ENCODE data around the gene PFDN2.

PFDN2 gene

GRCh38 chr1:161082483-161082882, 35.4 kb downstream of the PFDN2 start:
- Histone ChIP-seq H3K27ac (ENCODE audit: extremely low read depth, low read depth, low read length) (no peak overlapping the region; the same call in 1 of the 2 replicates), H3K4me3 (ENCODE audit: low read depth, low read length) (no peak overlapping the region), H3K36me3 (ENCODE audit: control insufficient read depth in 2 of 2, insufficient read depth in 1 of 2, low read length in 2 of 2) (no peaks in the 10 kb centered on the region), H3K4me1 (ENCODE audit: control insufficient read depth, insufficient read depth, low read length) (no peaks in the 10 kb centered on the region; the same call in 1 of the 2 replicates), H3K9me3 (ENCODE audit: control insufficient read depth, insufficient read depth, low read depth, low read length) (no peaks in the 10 kb centered on the region)
- CTCF ChIA-PET: interaction anchor here (0.8 to 2.0 kb wide), 3 partner anchors 10 to 17 kb away, joined by 3 to 7 read pairs (median 6); no protein-coding TSS in a partner anchor
- TF ChIP-seq SETDB1 (IDR thresholded peaks at IDR 0.05; ENCODE audit: insufficient read length, low read length): no peak
- TF ChIP-seq SCRT1 (tag by site-specific recombination; IDR thresholded peaks at IDR 0.05; ENCODE audit: borderline replicate concordance): no peak
- no peak for TF ChIP-seq ZNF600 (tag by site-specific recombination; IDR thresholded peaks at IDR 0.05)
- TF ChIP-seq ZBTB26 (tag by site-specific recombination; optimal IDR thresholded peaks at IDR 0.05): no peak
- TF ChIP-seq ZNF19 (tag by site-specific recombination; IDR thresholded peaks at IDR 0.05; ENCODE audit: low read depth): no peak
- POLR2A ChIA-PET: interaction anchor here (0.6 to 1.0 kb wide), 3 partner anchors 15 to 44 kb away, joined by 3 to 8 read pairs (median 3); no protein-coding TSS in a partner anchor

DNA sequence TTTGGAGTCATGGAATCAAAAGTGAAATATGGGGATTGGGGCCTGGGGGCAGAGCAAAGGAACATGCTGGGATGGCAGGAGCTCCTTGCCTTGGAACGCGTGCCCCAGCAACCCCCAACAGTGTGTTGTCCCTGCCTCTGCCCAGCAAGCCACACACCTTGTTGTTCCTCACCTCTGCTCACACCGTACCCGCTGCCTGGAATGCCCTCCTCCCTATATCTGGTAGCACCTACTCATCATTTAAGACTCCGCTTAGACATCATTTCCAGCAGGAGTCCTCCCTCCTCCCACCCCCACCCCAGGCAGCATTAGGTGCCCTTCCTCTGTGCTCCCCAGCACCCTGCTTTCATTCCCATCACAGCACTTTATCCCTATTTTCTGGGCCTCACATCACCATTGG, 36.3 kb downstream of the PFDN2 start:
- TF ChIP-seq ZNF175 (tag by site-specific recombination; IDR thresholded peaks at IDR 0.05) (no peak), ZNF791 (tag by site-specific recombination; IDR thresholded peaks at IDR 0.05) (no peak), ZNF701 (tag by site-specific recombination; IDR thresholded peaks at IDR 0.05) (no peak), ZNF530 (tag by site-specific recombination; IDR thresholded peaks at IDR 0.05; ENCODE audit: low read depth) (no peak), YY1 (tag by site-specific recombination; IDR thresholded peaks at IDR 0.05) (no peak), SALL2 (tag by site-specific recombination; IDR thresholded peaks at IDR 0.05; ENCODE audit: borderline replicate concordance) (no peak), ZNF391 (tag by site-specific recombination; IDR thresholded peaks at IDR 0.05; ENCODE audit: borderline replicate concordance, low read depth) (no peak), ZBTB20 (tag by site-specific recombination; IDR thresholded peaks at IDR 0.05) (no peak), ZBTB6 (tag by site-specific recombination; IDR thresholded peaks at IDR 0.05) (no peak), ZNF140 (tag by site-specific recombination; IDR thresholded peaks at IDR 0.05) (no peak), ZNF76 (tag by site-specific recombination; IDR thresholded peaks at IDR 0.05; ENCODE audit: borderline replicate concordance, low read depth) (no peak), ZSCAN30 (tag by site-specific recombination; IDR thresholded peaks at IDR 0.05) (no peak), ZNF16 (tag by site-specific recombination; IDR thresholded peaks at IDR 0.05; ENCODE audit: low read depth) (no peak)
- TF ChIP-seq, protein P1, sequence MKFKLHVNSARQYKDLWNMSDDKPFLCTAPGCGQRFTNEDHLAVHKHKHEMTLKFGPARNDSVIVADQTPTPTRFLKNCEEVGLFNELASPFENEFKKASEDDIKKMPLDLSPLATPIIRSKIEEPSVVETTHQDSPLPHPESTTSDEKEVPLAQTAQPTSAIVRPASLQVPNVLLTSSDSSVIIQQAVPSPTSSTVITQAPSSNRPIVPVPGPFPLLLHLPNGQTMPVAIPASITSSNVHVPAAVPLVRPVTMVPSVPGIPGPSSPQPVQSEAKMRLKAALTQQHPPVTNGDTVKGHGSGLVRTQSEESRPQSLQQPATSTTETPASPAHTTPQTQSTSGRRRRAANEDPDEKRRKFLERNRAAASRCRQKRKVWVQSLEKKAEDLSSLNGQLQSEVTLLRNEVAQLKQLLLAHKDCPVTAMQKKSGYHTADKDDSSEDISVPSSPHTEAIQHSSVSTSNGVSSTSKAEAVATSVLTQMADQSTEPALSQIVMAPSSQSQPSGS (tag by site-specific recombination; IDR thresholded peaks at IDR 0.05; ENCODE audit: low read depth): no peak
- Histone ChIP-seq H3K4me3 (ENCODE audit: low read depth, low read length) (no peak overlapping the region), H3K36me3 (ENCODE audit: control insufficient read depth in 2 of 2, insufficient read depth in 1 of 2, low read length in 2 of 2) (no peaks in the 10 kb centered on the region), H3K27ac (ENCODE audit: extremely low read depth, low read depth, low read length) (no peak overlapping the region), H3K4me1 (ENCODE audit: control insufficient read depth, insufficient read depth, low read length) (no peaks in the 10 kb centered on the region; the same call in 1 of the 2 replicates), H3K9me3 (ENCODE audit: control insufficient read depth, insufficient read depth, low read depth, low read length) (no peaks in the 10 kb centered on the region)
- POLR2A ChIA-PET: interaction anchor here (0.7 kb wide), 1 partner anchor 43 kb away, joined by 3 read pairs; no protein-coding TSS in a partner anchor
- CTCF ChIA-PET: interaction anchor here (0.6 to 2.0 kb wide), 4 partner anchors 9 to 54 kb away, joined by 3 to 6 read pairs (median 4); no protein-coding TSS in a partner anchor

All from HEK293 (cell line).